Suprapubic skin (tissue), 4 donors: Measurements from ENCODE around the gene ZBTB16.

Experiments used
- EP300 ChIP-seq: sonication (generic); formaldehyde crosslinking; IDR thresholded peaks from one replicate; pipeline ENCODE4 v1.6.1; 2017; ENCODE audit warnings: antibody characterized with exemption
- POLR2A ChIP-seq, 2 donors: fragments of 450-650 bp; IDR thresholded peaks; one replicate each; pipeline ENCODE4 v1.6.1; 2017; ENCODE audit warnings: antibody characterized with exemption in 2 of 2, mild to moderate bottlenecking in 2 of 2, moderate library complexity in 2 of 2
- POLR2AphosphoS5 ChIP-seq, 3 donors: sonication (generic); formaldehyde crosslinking; IDR thresholded peaks; one replicate each; pipeline ENCODE4 v1.6.1; 2017; ENCODE audit warnings: antibody characterized with exemption in 3 of 3
- TF ChIP-seq, protein P1 (sequence below), 2 donors: fragments of 200-600 bp in 1 of 2; fragments of 450-650 bp in 1 of 2; sonication (generic) in 1 of 2; IDR thresholded peaks; one replicate each; pipeline ENCODE4 v1.5.1; 2016 to 2019; ENCODE audit warnings: antibody characterized with exemption in 2 of 2, mild to moderate bottlenecking in 1 of 2, moderate library complexity in 1 of 2

DNA sequence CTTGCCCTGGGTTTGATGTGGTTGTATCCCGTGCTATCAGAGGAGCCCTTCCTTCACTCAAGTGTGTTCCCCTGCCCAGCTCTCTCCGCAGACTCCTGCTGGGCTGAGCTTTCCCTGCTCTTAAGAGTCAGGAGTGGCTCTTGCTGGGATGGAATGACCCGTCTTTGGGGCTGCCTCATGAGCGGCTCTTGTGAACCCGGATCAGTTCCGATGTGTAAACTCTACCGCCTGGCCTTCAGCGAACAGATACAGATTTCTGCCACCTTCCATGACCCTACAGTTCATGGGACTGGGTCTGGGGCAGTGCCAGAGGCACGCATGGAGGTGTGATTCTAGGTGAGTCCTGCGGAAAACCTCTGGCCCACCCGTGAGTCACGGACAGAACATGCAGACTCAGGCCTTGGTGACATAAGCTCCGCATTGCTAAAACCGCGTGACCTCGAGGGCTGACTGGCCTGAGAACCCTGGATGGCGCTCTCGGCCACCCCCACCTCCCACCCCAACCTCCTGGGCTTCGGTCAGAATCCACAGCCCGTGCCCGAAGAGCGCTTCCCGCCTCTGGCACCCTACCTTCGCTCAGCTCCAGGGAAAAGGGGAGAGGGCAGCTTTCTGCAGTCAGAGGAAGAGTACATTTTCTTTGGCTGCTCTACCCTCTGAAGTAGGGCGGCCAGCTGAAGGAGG is 1.3 kb upstream of the ZBTB16 start:
- TF ChIP-seq POLR2A (IDR thresholded peaks at IDR 0.05) (no peak), POLR2AphosphoS5 (IDR thresholded peaks at IDR 0.05) (no peak), EP300 (no peak)
- TF ChIP-seq, protein P1, sequence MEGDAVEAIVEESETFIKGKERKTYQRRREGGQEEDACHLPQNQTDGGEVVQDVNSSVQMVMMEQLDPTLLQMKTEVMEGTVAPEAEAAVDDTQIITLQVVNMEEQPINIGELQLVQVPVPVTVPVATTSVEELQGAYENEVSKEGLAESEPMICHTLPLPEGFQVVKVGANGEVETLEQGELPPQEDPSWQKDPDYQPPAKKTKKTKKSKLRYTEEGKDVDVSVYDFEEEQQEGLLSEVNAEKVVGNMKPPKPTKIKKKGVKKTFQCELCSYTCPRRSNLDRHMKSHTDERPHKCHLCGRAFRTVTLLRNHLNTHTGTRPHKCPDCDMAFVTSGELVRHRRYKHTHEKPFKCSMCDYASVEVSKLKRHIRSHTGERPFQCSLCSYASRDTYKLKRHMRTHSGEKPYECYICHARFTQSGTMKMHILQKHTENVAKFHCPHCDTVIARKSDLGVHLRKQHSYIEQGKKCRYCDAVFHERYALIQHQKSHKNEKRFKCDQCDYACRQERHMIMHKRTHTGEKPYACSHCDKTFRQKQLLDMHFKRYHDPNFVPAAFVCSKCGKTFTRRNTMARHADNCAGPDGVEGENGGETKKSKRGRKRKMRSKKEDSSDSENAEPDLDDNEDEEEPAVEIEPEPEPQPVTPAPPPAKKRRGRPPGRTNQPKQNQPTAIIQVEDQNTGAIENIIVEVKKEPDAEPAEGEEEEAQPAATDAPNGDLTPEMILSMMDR (IDR thresholded peaks at IDR 0.05): no peak
